NCI-H2196 (cell line): ENCODE data around the gene ZDHHC8.

Experiments
- DNase-seq: peaks from one replicate; lab custom pipeline; 2025; ENCODE audit not compliant: unreplicated experiment; lab: John Stamatoyannopoulos, UW

The ZDHHC8 gene

DNA sequence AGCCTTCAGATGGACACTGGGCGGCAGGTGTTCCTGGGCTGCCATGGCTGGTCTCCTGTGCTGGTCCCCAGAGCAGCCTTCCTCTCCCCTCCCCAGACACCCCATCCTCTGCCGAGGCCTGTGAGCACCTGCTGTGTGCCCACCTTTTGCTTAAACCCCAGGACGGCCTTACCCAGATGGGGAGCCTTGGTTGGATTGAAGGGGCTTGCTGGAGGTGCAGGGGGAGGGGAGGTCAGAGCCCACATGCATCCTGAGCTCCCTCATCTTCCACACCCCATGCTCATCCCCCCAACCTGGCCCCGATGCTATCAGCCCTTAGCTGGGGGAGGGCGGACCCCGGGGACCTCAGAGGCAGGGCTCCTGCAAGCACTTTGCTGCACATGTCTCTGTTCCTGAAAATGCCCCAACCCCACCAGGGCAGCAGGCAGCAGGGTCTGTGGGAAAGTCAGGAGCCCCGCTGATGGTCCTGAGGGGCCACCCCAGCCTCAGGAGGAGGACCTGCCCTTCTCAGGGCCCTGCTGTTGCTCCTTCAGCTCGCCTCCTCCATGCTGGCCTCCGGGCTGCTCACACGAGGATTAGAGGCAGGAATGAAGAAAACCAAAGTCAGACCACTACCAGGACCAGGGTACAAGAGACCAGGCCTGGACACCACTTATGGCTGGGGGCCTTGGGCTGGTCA lies 60.8 kb downstream of the ZDHHC8 start:
- DNase-seq: no peak

DNA sequence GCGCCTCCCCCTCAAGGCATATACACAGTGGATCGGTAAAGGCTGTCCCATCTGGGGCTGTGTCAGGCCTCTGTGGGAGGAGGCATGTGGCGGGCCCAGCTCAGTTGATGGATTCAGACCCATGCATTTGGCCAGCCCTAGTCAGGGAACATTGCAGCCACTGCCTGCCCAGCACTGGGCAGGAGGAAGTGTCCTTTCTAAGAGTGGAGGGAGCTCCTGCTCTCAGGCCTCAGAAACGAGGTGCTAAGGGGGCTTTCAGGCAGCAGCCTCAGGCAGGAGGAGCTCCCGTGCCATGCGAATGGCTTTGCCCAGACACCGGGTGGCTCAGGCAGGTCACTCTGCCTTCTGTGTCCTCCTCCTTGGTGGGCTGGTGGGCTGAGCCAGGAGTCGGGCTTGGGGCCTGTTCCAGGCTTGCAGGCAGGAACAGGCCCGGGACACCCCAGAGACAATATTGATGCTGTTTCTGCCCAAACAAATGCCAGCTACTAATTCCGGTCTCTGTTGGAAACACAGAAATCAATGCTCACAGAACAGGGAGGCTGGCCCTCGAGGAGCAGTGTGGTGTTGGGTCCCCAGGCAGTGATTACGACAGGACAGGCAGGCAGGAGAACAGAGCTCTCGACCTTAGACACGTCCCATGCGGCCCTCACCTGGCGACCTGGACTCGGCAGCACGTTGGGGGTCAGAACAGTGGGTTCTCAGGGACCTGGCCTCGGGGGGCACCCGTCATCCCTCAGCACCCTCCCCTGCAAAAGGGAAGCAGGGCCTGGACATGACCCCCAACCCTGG lies 61.6 kb downstream of the ZDHHC8 start:
- no peak for DNase-seq

DNA sequence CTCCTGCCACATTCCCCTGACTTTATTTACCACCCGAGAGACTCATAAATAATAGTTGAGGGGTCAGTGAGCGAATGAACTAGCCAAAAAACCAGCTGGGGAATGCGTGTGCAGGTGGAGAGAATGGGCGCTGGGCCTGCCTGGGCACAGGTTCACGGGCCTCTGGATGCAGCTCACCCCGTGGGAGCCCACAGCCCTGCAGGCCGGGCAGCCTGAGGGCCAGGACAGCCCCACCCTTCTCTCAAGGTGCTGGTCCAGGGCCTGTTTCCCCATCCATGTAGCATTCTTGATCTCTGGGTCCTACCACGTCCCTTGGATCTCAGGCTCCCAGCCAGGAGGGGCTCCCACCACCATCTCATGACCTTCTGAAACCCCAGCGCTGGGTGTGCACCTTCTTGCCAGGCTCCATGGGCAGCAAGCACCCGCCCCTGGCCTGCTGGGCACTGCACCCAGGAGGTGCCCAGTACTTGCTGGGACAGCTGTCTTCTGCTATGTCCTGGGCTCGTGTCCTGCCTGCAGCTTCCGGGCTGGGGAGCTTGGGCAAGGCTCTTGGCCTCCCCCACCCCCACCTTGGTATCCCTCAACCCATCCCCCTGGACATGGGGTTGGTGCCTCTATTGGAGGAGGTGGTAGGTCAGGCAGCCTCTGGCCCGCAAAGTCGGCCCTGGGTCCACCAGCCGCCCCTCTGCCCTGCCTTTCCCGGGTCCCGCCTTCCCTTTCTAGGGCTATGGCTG lies 62.3 kb downstream of the ZDHHC8 start:
- no peak for DNase-seq

DNA sequence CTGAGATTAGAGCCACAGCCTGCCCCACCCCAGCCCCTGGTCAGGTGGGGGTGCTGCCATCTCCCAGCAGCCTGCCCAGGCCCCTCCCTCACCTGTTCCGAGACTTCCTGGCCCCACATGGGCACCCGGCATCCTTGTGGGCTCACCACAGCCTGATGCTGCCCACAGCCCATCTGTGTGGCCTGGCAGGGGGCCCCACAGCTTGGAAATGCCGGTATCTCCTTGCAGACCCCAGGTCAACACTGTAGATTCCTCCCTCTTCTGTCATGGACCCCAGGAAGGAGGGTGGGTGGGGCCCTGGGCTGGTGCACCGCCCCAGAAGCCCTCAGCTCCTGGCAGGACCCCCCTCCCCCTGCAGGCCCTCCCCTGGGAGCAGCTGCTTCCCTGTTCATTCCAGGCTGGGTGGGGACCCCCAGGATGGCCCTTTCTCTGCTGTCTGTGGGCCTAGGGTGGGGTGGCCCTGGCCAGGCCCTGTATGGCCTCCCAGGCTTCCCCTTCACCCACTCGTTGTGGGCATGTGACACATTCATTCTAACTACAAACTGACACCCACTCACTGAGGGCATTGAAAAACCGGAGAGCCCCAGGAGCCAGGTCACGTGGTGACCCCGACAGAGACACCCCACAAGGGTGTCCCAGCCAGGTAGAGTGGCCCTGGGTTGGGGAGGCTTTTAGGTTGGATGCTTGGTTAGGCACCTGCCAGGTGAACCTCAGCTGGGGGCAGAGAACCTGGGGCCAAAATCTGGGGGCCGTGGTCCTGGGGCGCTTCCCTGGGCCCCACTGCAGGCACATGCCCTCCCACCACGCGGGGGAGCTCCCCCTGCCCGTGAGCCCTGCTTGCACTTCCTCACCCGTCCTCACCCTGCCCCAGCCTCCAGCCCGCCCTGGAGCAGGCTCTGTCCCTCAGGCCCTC lies 63.3 kb downstream of the ZDHHC8 start:
- no peak for DNase-seq

DNA sequence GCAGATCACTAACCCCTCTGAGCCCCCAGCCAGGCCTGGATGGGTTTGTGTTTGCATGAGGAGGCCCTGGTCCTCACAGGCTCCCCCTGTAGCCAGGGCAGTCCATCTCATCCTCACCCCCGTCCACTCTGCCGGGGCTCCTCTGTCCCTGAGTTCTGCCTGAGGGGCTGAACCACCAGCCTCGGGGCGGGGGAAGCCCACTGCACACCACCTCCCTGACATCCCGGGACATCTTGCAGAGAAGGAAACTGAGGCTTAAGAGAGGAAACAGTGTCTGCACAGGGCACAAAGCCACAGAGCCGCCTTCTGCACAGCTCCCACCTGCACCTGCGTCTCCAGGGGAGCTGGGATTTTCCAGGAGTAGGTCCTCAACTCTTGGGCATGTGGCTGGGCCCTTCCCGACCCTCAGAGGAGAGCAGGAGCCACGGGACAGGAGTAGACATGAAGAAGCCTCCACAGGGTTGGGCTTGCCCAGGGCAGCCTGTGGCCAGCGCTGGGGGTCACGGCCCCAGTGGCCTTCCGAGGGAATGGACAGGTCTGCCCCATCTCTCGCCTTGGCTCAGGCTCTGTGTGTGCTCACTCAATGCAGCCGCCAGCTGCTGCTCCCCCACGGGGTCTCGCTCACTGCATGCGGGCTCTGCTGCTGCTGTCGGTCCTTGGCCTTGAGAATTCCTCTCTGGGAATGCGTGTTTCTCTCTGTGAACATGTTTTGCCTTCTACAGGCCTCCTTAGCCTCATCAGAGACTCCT lies 64.7 kb downstream of the ZDHHC8 start:
- no peak for DNase-seq
